ENCODE data around the gene MRC2. TPM values are rescaled to one million over a fixed set of nuclear protein-coding genes. Genes with fewer than 3 reads are reported as not detected.
"Not testable (repeated sequence)": the region's sequence is repeated elsewhere in the genome, so short reads cannot be mapped to it uniquely, and the experiment has no call there.

The MRC2 gene
- polyA plus RNA-seq, 1 of the 3 experiments (the other 2 are of a cell fraction), result 213 TPM

- not testable (repeated sequence) for H3K9ac ChIP-seq; H3K27me3 ChIP-seq (ENCODE audit: insufficient read depth); H3K4me2 ChIP-seq; H3K9me3 ChIP-seq; H3K79me2 ChIP-seq (ENCODE audit: insufficient read depth); H4K20me1 ChIP-seq (ENCODE audit: insufficient read depth); H3K4me3 ChIP-seq (ENCODE audit: low read depth in 2 of 2, low read length in 1 of 2); H2AFZ ChIP-seq (ENCODE audit: low read depth); H3K9me2 ChIP-seq
- 93% methylated on average over 5 of the region's 5 CpGs for WGBS (ENCODE audit: low lambda C conversion rate)
- POLR2A ChIA-PET, result interaction anchor here (0.6 kb wide), 1 partner anchor 9 kb away, joined by 3 read pairs; no protein-coding TSS in a partner anchor
- peak; percentile 48 for DNase-seq
- peak; percentile 33; the same call in 1 of the 2 replicates for TF ChIP-seq SIN3A (IDR thresholded peaks at IDR 0.05; ENCODE audit: borderline replicate concordance, low read depth, low read length)
- peaks cover 23 to 31% of the 10 kb centered on the region in 2 experiments for H3K36me3 ChIP-seq (replicated peaks in 1 of 2; ENCODE audit: control insufficient read depth in 1 of 2, insufficient read depth in 2 of 2, low read length in 1 of 2)
- H3K4me1 ChIP-seq (ENCODE audit: control insufficient read depth in 1 of 2, insufficient read depth in 2 of 2, low read depth in 1 of 2, low read length in 1 of 2), result peaks cover 0 to 17% of the 10 kb centered on the region in 2 experiments; a peak in 1 of 4 replicates
- CTCF ChIA-PET, result interaction anchor here (0.8 to 7.2 kb wide), 4 partner anchors 12 to 169 kb away, joined by 3 to 67 read pairs (median 5); no protein-coding TSS in a partner anchor
- peak overlapping the region in 1 of 2 experiments; percentile 14; a peak in 1 of 4 replicates for H3K27ac ChIP-seq (ENCODE audit: low read depth in 2 of 2, low read length in 1 of 2)
- peaks cover 46% of the 10 kb centered on the region for H3F3A ChIP-seq (replicated peaks; ENCODE audit: insufficient read depth)
Measured at GRCh38 chr17:62695093-62695738, 67.7 kb downstream of the MRC2 start.

- TF ChIP-seq RFX5 (IDR thresholded peaks at IDR 0.05; ENCODE audit: low read length) (no peak), NRF1 (IDR thresholded peaks at IDR 0.05; ENCODE audit: low read depth, low read length) (no peak), CHD2 (IDR thresholded peaks at IDR 0.05; ENCODE audit: low read length, partially characterized antibody) (no peak), GABPA (IDR thresholded peaks at IDR 0.05; ENCODE audit: low read depth) (no peak), EZH2phosphoT487 (IDR thresholded peaks at IDR 0.05; ENCODE audit: borderline replicate concordance, low read depth) (no peak)
- Histone ChIP-seq H3K9ac (no peak overlapping the region), H3K4me1 (ENCODE audit: control insufficient read depth in 1 of 2, insufficient read depth in 2 of 2, low read depth in 1 of 2, low read length in 1 of 2) (peaks cover 0 to 17% of the 10 kb centered on the region in 2 experiments; a peak in 1 of 4 replicates), H3K9me3 (no peaks in the 10 kb centered on the region), H3K9me2 (no peaks in the 10 kb centered on the region), H4K20me1 (ENCODE audit: insufficient read depth) (no peaks in the 10 kb centered on the region), H3K27me3 (ENCODE audit: insufficient read depth) (no peaks in the 10 kb centered on the region), H3K27ac (ENCODE audit: low read depth in 2 of 2, low read length in 1 of 2) (no peak overlapping the region), H2AFZ (ENCODE audit: low read depth) (no peak overlapping the region), H3K4me3 (ENCODE audit: low read depth in 2 of 2, low read length in 1 of 2) (no peak overlapping the region), H3F3A (replicated peaks; ENCODE audit: insufficient read depth) (peaks cover 46% of the 10 kb centered on the region), H3K79me2 (ENCODE audit: insufficient read depth) (no peaks in the 10 kb centered on the region), H3K36me3 (replicated peaks in 1 of 2; ENCODE audit: control insufficient read depth in 1 of 2, insufficient read depth in 2 of 2, low read length in 1 of 2) (peaks cover 13 to 21% of the 10 kb centered on the region in 2 experiments), H3K4me2 (no peak overlapping the region)
- DNase-seq, result no peak
- POLR2A ChIA-PET, result no interaction called here
- 86% methylated on average over 10 of the region's 10 CpGs for WGBS (ENCODE audit: low lambda C conversion rate)
- CTCF ChIA-PET, result interaction anchor here (7.2 kb wide), 1 partner anchor 22 kb away, joined by 67 read pairs; no protein-coding TSS in a partner anchor
Measured at GRCh38 chr17:62696256-62696655, 68.8 kb downstream of the MRC2 start.

GRCh38 chr17:62696726-62697490 is 69.4 kb downstream of the MRC2 start:
- Histone ChIP-seq H4K20me1 (ENCODE audit: insufficient read depth) (no peaks in the 10 kb centered on the region), H2AFZ (ENCODE audit: low read depth) (no peak overlapping the region), H3F3A (replicated peaks; ENCODE audit: insufficient read depth) (peaks cover 45% of the 10 kb centered on the region), H3K4me1 (ENCODE audit: control insufficient read depth in 1 of 2, insufficient read depth in 2 of 2, low read depth in 1 of 2, low read length in 1 of 2) (peaks cover 0 to 17% of the 10 kb centered on the region in 2 experiments; a peak in 1 of 4 replicates), H3K27ac (ENCODE audit: low read depth in 2 of 2, low read length in 1 of 2) (no peak overlapping the region), H3K9me3 (no peaks in the 10 kb centered on the region), H3K4me2 (no peak overlapping the region), H3K9ac (no peak overlapping the region), H3K36me3 (replicated peaks in 1 of 2; ENCODE audit: control insufficient read depth in 1 of 2, insufficient read depth in 2 of 2, low read length in 1 of 2) (peaks cover 11 to 14% of the 10 kb centered on the region in 2 experiments), H3K79me2 (ENCODE audit: insufficient read depth) (no peaks in the 10 kb centered on the region), H3K27me3 (ENCODE audit: insufficient read depth) (no peaks in the 10 kb centered on the region), H3K9me2 (no peaks in the 10 kb centered on the region), H3K4me3 (ENCODE audit: low read depth in 2 of 2, low read length in 1 of 2) (no peak overlapping the region)
- ChIA-PET POLR2A (no interaction called here), CTCF (interaction anchor here (1.9 to 7.2 kb wide), 3 partner anchors 23 to 271 kb away, joined by 7 to 67 read pairs (median 26); no protein-coding TSS in a partner anchor)
- TF ChIP-seq USF2 (IDR thresholded peaks at IDR 0.05; ENCODE audit: borderline replicate concordance, low read depth, low read length), result no peak
- WGBS (ENCODE audit: low lambda C conversion rate), result 96% methylated on average over 23 of the region's 27 CpGs
- peak; percentile 36 for DNase-seq

- CTCF ChIA-PET, result interaction anchor here (1.5 to 5.2 kb wide), 3 partner anchors 27 to 708 kb away, joined by 5 to 26 read pairs (median 7); no protein-coding TSS in a partner anchor
- not testable (repeated sequence) for H2AFZ ChIP-seq (ENCODE audit: low read depth)
- WGBS (ENCODE audit: low lambda C conversion rate), result 91% methylated on average over 11 of the region's 11 CpGs
Measured at GRCh38 chr17:62698459-62698858, 71.0 kb downstream of the MRC2 start.

More at GRCh38 chr17:62698459-62698858, 71.0 kb downstream of the MRC2 start:
- H3K9ac ChIP-seq; H3K79me2 ChIP-seq (ENCODE audit: insufficient read depth); H3K36me3 ChIP-seq (replicated peaks in 1 of 2; ENCODE audit: control insufficient read depth in 1 of 2, insufficient read depth in 2 of 2, low read length in 1 of 2); H3K9me3 ChIP-seq; H3K9me2 ChIP-seq; DNase-seq; H3K27ac ChIP-seq (ENCODE audit: low read depth in 2 of 2, low read length in 1 of 2); H3K4me3 ChIP-seq (ENCODE audit: low read depth in 2 of 2, low read length in 1 of 2); H3K4me2 ChIP-seq; H3K27me3 ChIP-seq (ENCODE audit: insufficient read depth); H4K20me1 ChIP-seq (ENCODE audit: insufficient read depth): not testable (repeated sequence)
- H3K4me1 ChIP-seq (ENCODE audit: control insufficient read depth in 1 of 2, insufficient read depth in 2 of 2, low read depth in 1 of 2, low read length in 1 of 2), result peaks cover 7 to 22% of the 10 kb centered on the region in 2 experiments; a peak in 3 of 4 replicates
- POLR2A ChIA-PET, result interaction anchor here (0.6 kb wide), 1 partner anchor 453 kb away, joined by 3 read pairs; no protein-coding TSS in a partner anchor
- H3F3A ChIP-seq (replicated peaks; ENCODE audit: insufficient read depth), result peaks cover 37% of the 10 kb centered on the region

Data from SK-N-SH (cell line).